Measurements from ENCODE around the gene CDH12.

The CDH12 gene

DNA sequence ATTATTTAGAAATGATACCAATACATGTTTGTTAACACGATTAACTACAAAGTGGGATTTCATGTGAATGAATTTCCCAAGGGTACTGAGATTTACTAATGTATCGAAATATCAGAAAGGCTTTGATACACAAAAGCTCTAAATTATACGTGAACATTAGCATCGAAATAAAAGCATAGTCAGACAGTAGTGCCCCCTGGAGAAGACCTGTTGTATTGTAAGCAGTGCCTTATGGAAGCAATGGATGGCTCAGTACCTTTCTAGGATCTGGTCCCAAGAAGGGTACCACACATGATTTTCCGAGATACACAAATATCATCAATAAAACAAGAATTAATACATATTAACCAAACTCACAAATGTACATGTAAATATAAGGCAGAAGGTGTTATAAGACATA, 153.8 kb downstream of the CDH12 start:
- Histone ChIP-seq H3K4me3 (ENCODE audit: low read depth, low read length) (no peak overlapping the region), H3K27me3 (no peaks in the 10 kb centered on the region), H3K36me3 (no peaks in the 10 kb centered on the region), H3K4me1 (no peaks in the 10 kb centered on the region), H3K9me3 (no peaks in the 10 kb centered on the region)
- peak; percentile 29 for TF ChIP-seq CTCF (IDR thresholded peaks at IDR 0.05; ENCODE audit: low read depth, low read length)
- no peak for DNase-seq

GRCh38 chr5:22693121-22693520, 160.0 kb downstream of the CDH12 start:
- no peaks in the 10 kb centered on the region for H3K27me3 ChIP-seq
- TF ChIP-seq CTCF (IDR thresholded peaks at IDR 0.05; ENCODE audit: low read depth, low read length) = no peak

GRCh38 chr5:22683050-22683449, 170.1 kb downstream of the CDH12 start:
- Histone ChIP-seq H3K36me3 (no peaks in the 10 kb centered on the region), H3K4me3 (ENCODE audit: low read depth, low read length) (no peak overlapping the region), H3K9me3 (no peaks in the 10 kb centered on the region), H3K27me3 (no peaks in the 10 kb centered on the region), H3K4me1 (peaks cover 29% of the 10 kb centered on the region)
- TF ChIP-seq CTCF (IDR thresholded peaks at IDR 0.05; ENCODE audit: low read depth, low read length) = no peak
- DNase-seq = peak; percentile 20

More at GRCh38 chr5:22693121-22693520, 160.0 kb downstream of the CDH12 start:
- Histone ChIP-seq H3K4me3 (ENCODE audit: low read depth, low read length) (no peak overlapping the region), H3K4me1 (no peaks in the 10 kb centered on the region), H3K9me3 (no peaks in the 10 kb centered on the region), H3K36me3 (no peaks in the 10 kb centered on the region)
- no peak for DNase-seq

DNA sequence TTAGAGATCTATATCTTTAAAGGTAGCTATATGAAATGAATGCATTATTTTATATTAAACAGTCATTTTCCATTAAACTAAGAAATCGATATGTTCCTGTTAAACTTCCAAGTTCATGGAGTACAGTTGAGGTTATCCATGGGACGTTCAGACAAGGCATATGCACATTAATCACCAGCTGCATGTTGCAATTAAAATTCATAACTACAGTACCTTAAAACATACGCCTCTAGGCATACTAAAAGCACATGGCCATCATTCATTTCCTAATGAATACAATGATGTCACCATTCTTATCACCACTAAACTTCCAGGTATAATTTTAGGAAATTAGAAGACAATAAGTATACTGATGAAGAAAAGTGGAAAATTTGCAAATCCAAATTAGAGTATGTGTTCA, 174.3 kb downstream of the CDH12 start:
- no peaks in the 10 kb centered on the region for H3K9me3 ChIP-seq
- TF ChIP-seq CTCF (IDR thresholded peaks at IDR 0.05; ENCODE audit: low read depth, low read length) = no peak
- no peak overlapping the region for H3K4me3 ChIP-seq (ENCODE audit: low read depth, low read length)
- no peaks in the 10 kb centered on the region for H3K27me3 ChIP-seq
- H3K4me1 ChIP-seq = peaks cover 29% of the 10 kb centered on the region
- no peaks in the 10 kb centered on the region for H3K36me3 ChIP-seq
- peak; percentile 26 for DNase-seq

DNA sequence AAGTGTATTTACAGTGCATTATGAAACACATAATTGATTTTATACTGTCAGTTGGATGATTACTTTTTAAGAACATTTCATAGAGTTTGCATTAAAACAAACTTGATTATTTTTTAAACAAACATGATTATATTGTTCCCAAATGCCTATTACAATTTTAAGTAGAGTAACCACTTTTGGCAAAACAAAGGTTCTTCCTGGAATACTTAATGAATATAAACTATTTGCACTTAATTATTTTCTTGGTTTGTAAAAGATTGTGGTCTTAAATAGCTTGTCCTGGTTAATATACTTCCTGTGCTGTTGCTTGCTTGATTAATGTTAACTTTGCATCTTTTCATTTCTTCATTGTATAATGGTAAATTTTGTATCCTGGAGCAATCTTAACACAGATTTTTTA, 180.0 kb downstream of the CDH12 start:
- TF ChIP-seq CTCF (IDR thresholded peaks at IDR 0.05; ENCODE audit: low read depth, low read length) = no peak
- no peak overlapping the region for H3K4me3 ChIP-seq (ENCODE audit: low read depth, low read length)
- H3K4me1 ChIP-seq = peaks cover 5% of the 10 kb centered on the region; the same call in 1 of the 2 replicates
- no peaks in the 10 kb centered on the region for H3K36me3 ChIP-seq
- no peak for DNase-seq
- H3K9me3 ChIP-seq = no peaks in the 10 kb centered on the region
- no peaks in the 10 kb centered on the region for H3K27me3 ChIP-seq

DNA sequence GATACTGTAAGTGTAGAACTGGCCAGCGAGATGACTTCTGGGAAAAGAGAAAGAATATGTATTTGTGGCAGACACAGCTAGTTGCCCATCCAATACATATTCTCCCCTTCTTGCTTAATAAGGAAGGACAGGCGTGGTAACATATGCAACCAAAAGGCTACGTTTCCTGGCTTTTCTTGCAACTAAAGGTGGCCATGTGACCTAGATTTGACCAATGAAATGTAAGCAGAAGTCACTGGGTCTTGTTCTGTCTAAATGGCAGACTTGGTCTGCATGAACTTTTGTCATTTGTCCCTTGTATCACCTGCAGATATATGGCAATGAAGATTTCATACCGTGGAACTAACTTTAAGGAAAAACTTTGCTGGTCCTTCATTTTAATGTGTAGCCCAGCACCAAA, 183.8 kb downstream of the CDH12 start:
- TF ChIP-seq CTCF (IDR thresholded peaks at IDR 0.05; ENCODE audit: low read depth, low read length) = no peak
- Histone ChIP-seq H3K4me1 (peaks cover 5% of the 10 kb centered on the region; the same call in 1 of the 2 replicates), H3K4me3 (ENCODE audit: low read depth, low read length) (no peak overlapping the region), H3K36me3 (no peaks in the 10 kb centered on the region), H3K9me3 (no peaks in the 10 kb centered on the region), H3K27me3 (no peaks in the 10 kb centered on the region)
- no peak for DNase-seq

Measured in BE2C (cell line).